HCT116 (cell line): Measurements from ENCODE around the gene POLR2C. TPM values are rescaled to one million over a fixed set of nuclear protein-coding genes. Genes with fewer than 3 reads are reported as not detected.

Experiments
- ATAC-seq: fragments of 200-7000 bp; cut with Tn5 transposase; 2 replicates; pipeline ENCODE4 v1.9.1; 2020; ENCODE audit warnings: mild to moderate bottlenecking, moderate library complexity
- BruUV-seq: library from RNA; stranded (reverse); fragments of 400-500 nt; replicated peaks from 2 replicates; lab custom pipeline; 2021; lab: Mats Ljungman, UMichigan
- CTCF ChIA-PET: fragments of 300-600 bp; sonication (Branson Sonifier 250); formaldehyde crosslinking; loops from one replicate; lab custom pipeline; 2021; ENCODE audit warnings: antibody characterized with exemption; lab: Charles Lee
- POLR2A ChIA-PET: fragments of 300-600, 350-600 bp; sonication (Branson Sonifier 250); formaldehyde crosslinking; loops from one replicate; lab custom pipeline; 2021; ENCODE audit warnings: antibody characterized with exemption; lab: Charles Lee
- RAD21 ChIA-PET, 2 experiments: fragments of 300-600 bp; sonication (Branson Sonifier 250); formaldehyde crosslinking; loops; one replicate each; lab custom pipeline; 2023; ENCODE audit warnings: low total read pairs in 2 of 2; ENCODE audit not compliant: uncharacterized antibody in 2 of 2, unreplicated experiment in 2 of 2, low non-redundant PET in 1 of 2; lab: Charles Lee
- DNase-seq: peaks from one replicate; pipeline ENCODE4 v3.0.0-alpha.2; 2010; ENCODE audit warnings: low read depth, low spot score
- H2AFZ ChIP-seq: fragments of 200-600 bp; shearing (Covaris generic), sonication (generic); 2 replicates; pipeline ENCODE4 v1.6.1; 2017; ENCODE audit warnings: low read depth, mixed run types, mixed read lengths, antibody characterized with exemption, low read length; ENCODE audit not compliant: poor library complexity, severe bottlenecking
- H3K27ac ChIP-seq: 2 replicates; pipeline ENCODE4 v1.5.1; 2012; ENCODE audit warnings: low read depth, low read length
- H3K27me3 ChIP-seq: fragments of 200-600 bp; sonication (generic); 2 replicates; pipeline ENCODE4 v1.6.1; 2016; ENCODE audit warnings: mixed run types, low read length, mixed read lengths; ENCODE audit not compliant: insufficient read depth
- H3K36me3 ChIP-seq, 2 experiments: fragments of 200-500 bp in 1 of 2; fragments of 200-600 bp in 1 of 2; sonication (Bioruptor generic) in 1 of 2; sonication (generic) in 1 of 2; 2 replicates each; pipeline versions ENCODE4 v1.5.1 to v1.6.1; 2014 to 2016; ENCODE audit warnings: low read length in 2 of 2, inconsistent platforms in 1 of 2, mixed read lengths in 1 of 2, mixed run types in 1 of 2; ENCODE audit not compliant: insufficient read depth in 2 of 2, control insufficient read depth in 1 of 2
- H3K4me1 ChIP-seq, 2 experiments: fragments of 200-600 bp in 1 of 2; sonication (generic) in 1 of 2; 2 replicates each; pipeline versions ENCODE4 v1.5.1 to v1.6.1; 2012 to 2017; ENCODE audit warnings: low read length in 2 of 2, inconsistent platforms in 1 of 2, mild to moderate bottlenecking in 1 of 2, mixed read lengths in 1 of 2, mixed run types in 1 of 2, moderate library complexity in 1 of 2; ENCODE audit not compliant: insufficient read depth in 2 of 2, control insufficient read depth in 1 of 2
- H3K4me2 ChIP-seq: fragments of 200-600 bp; sonication (generic); 2 replicates; pipeline ENCODE4 v1.6.1; 2017; ENCODE audit warnings: mixed run types, low read length, mixed read lengths
- H3K4me3 ChIP-seq, 2 experiments: fragments of 200-600 bp in 1 of 2; sonication (generic) in 1 of 2; replicated peaks in 1 of 2; 2 replicates each; pipeline ENCODE4 v1.5.1; 2011 to 2016; ENCODE audit warnings: low read length in 2 of 2, control low read depth in 1 of 2, low read depth in 1 of 2, mild to moderate bottlenecking in 1 of 2, mixed read lengths in 1 of 2, mixed run types in 1 of 2
- H3K79me2 ChIP-seq: fragments of 200-600 bp; sonication (generic); 2 replicates; pipeline ENCODE4 v1.6.1; 2017; ENCODE audit warnings: mild to moderate bottlenecking, mixed run types, low read length, moderate library complexity, mixed read lengths; ENCODE audit not compliant: insufficient read depth
- H3K9ac ChIP-seq: fragments of 200-600 bp; sonication (generic); 2 replicates; pipeline ENCODE4 v1.6.1; 2016; ENCODE audit warnings: low read length, mixed read lengths
- H3K9me2 ChIP-seq: fragments of 200-600 bp; sonication (generic), shearing (Covaris generic); 2 replicates; pipeline ENCODE4 v1.6.1; 2017; ENCODE audit warnings: mixed run types, mild to moderate bottlenecking, moderate library complexity; ENCODE audit not compliant: insufficient read depth
- H3K9me3 ChIP-seq, 2 experiments: fragments of 200-500 bp in 1 of 2; fragments of 200-600 bp in 1 of 2; sonication (Bioruptor generic) in 1 of 2; sonication (generic) in 1 of 2; 2 replicates each; pipeline ENCODE4 v1.6.1; 2014 to 2017; ENCODE audit warnings: low read length in 2 of 2, mixed read lengths in 2 of 2, inconsistent platforms in 1 of 2, low read depth in 1 of 2, mild to moderate bottlenecking in 1 of 2, mixed run types in 1 of 2, moderate library complexity in 1 of 2; ENCODE audit not compliant: control insufficient read depth in 1 of 2, insufficient read depth in 1 of 2
- H4K20me1 ChIP-seq: fragments of 200-600 bp; sonication (generic), shearing (Covaris generic); 2 replicates; pipeline ENCODE4 v1.6.1; 2017; ENCODE audit warnings: mixed run types, mild to moderate bottlenecking, moderate library complexity; ENCODE audit not compliant: insufficient read depth
- CBX3 ChIP-seq: IDR thresholded peaks from 2 replicates; pipeline ENCODE4 v1.6.1; 2012; ENCODE audit warnings: low read depth
- CTCF ChIP-seq, 3 experiments: fragments of 200-600 bp in 1 of 3; sonication (generic) in 1 of 3; IDR thresholded peaks in 2 of 3; conservative IDR thresholded peaks in 1 of 3; 2 replicates each; pipeline ENCODE4 v1.5.1; 2012 to 2017; ENCODE audit warnings: low read depth in 2 of 3, low read length in 2 of 3, antibody characterized with exemption in 1 of 3, borderline replicate concordance in 1 of 3, control low read depth in 1 of 3, mild to moderate bottlenecking in 1 of 3, mixed read lengths in 1 of 3, mixed run types in 1 of 3, moderate library complexity in 1 of 3; ENCODE audit not compliant: insufficient read depth in 1 of 3
- EGR1 ChIP-seq: IDR thresholded peaks from 2 replicates; pipeline ENCODE4 v1.6.1; 2012; ENCODE audit warnings: low read depth
- ELF1 ChIP-seq: IDR thresholded peaks from 2 replicates; pipeline ENCODE4 v1.6.1; 2012; ENCODE audit warnings: low read depth, borderline replicate concordance
- EZH2phosphoT487 ChIP-seq: fragments of 200-600 bp; IDR thresholded peaks from 2 replicates; pipeline ENCODE4 v1.6.1; 2018; ENCODE audit warnings: antibody characterized with exemption, borderline replicate concordance
- JUND ChIP-seq: IDR thresholded peaks from 2 replicates; pipeline ENCODE4 v1.6.1; 2012
- MAX ChIP-seq: IDR thresholded peaks from 2 replicates; pipeline ENCODE4 v1.6.1; 2012
- POLR2A ChIP-seq: IDR thresholded peaks from 2 replicates; pipeline ENCODE4 v1.7.0; 2011; ENCODE audit warnings: borderline replicate concordance; ENCODE audit not compliant: insufficient read depth, insufficient read length; ENCODE audit errors: extremely low read depth
- POLR2AphosphoS5 ChIP-seq: IDR thresholded peaks from 2 replicates; pipeline ENCODE4 v1.6.1; 2011; ENCODE audit warnings: mild to moderate bottlenecking, low read depth, low read length, moderate library complexity
- RAD21 ChIP-seq: IDR thresholded peaks from 2 replicates; pipeline ENCODE4 v1.6.1; 2012; ENCODE audit warnings: low read depth, mild to moderate bottlenecking
- SP1 ChIP-seq: IDR thresholded peaks from 2 replicates; pipeline ENCODE4 v1.6.1; 2012; ENCODE audit warnings: low read depth
- TCF7L2 ChIP-seq: IDR thresholded peaks from 2 replicates; pipeline ENCODE4 v1.7.0; 2011; ENCODE audit warnings: borderline replicate concordance, inconsistent platforms; ENCODE audit not compliant: insufficient read depth, insufficient read length; ENCODE audit errors: extremely low read depth
- ZFX ChIP-seq: fragments of 450-650 bp; IDR thresholded peaks from 2 replicates; pipeline ENCODE4 v1.6.1; 2017
- ZNF274 ChIP-seq: fragments of 200-500 bp; sonication (Bioruptor generic); IDR thresholded peaks from 2 replicates; pipeline ENCODE4 v1.6.1; 2014; ENCODE audit warnings: mild to moderate bottlenecking, low read depth, low read length, inconsistent platforms
- intact Hi-C: fragments of 100-400 bp; cut with micrococcal nuclease; formaldehyde crosslinking; loops from 2 replicates; pipeline ENCODE4 v1.10.0; 2022
- total RNA-seq: library from RNA; stranded (reverse); gene quantifications from one replicate; pipeline ENCODE4 v1.2.1, GENCODE V29; 2021; ENCODE audit not compliant: unreplicated experiment

Gene POLR2C
- total RNA-seq, 1 experiment from 2014 or later = 74.4 TPM

- peak overlapping the region; percentile 72 to 77 for H3K4me3 ChIP-seq
- H3K4me2 ChIP-seq = peak overlapping the region; percentile 95
- TSS peak; percentile 44 for BruUV-seq
- no peaks in the 10 kb centered on the region for H3K9me3 ChIP-seq
- intact Hi-C loops = loop anchor here (5.0 kb wide), 1 partner anchor 52 kb away; the partner anchor contains the start of gene CCDC102A
- H3K4me1 ChIP-seq = peaks cover 2 to 26% of the 10 kb centered on the region in 2 experiments
- no peaks in the 10 kb centered on the region for H3K79me2 ChIP-seq
- no peak overlapping the region for H2AFZ ChIP-seq
- H3K36me3 ChIP-seq = no peaks in the 10 kb centered on the region
- ChIA-PET RAD21 (no interaction called here), POLR2A (interaction anchor here (1.6 kb wide), 1 partner anchor 13 kb away, joined by 3 read pairs; no protein-coding TSS in a partner anchor), CTCF (no interaction called here)
- no peaks in the 10 kb centered on the region for H3K9me2 ChIP-seq
- no peak for ATAC-seq
- TF ChIP-seq TCF7L2 (no peak), POLR2AphosphoS5 (no peak), EZH2phosphoT487 (no peak), JUND (no peak), ELF1 (no peak), EGR1 (no peak), ZNF274 (no peak), CTCF (IDR thresholded peaks at IDR 0.05 in 2 of 3, conservative IDR thresholded peaks at IDR 0.05 in 1 of 3; ENCODE audit: borderline replicate concordance in 1 of 3, insufficient read depth in 1 of 3, low read depth in 2 of 3, low read length in 2 of 3) (no peak), ZFX (no peak), POLR2A (no peak), CBX3 (no peak), MAX (no peak), SP1 (no peak), RAD21 (no peak)
- DNase-seq = no peak
- no peaks in the 10 kb centered on the region for H3K27me3 ChIP-seq
- H4K20me1 ChIP-seq = no peaks in the 10 kb centered on the region
- peak overlapping the region; percentile 71; the same call in 1 of the 2 replicates for H3K27ac ChIP-seq
- H3K9ac ChIP-seq = peak overlapping the region; percentile 77
Observed at GRCh38 chr16:57485091-57485915, 22.8 kb downstream of the POLR2C start.
